Neural cell (in vitro differentiated cells): ENCODE measurements around the gene LRRC38. TPM values are rescaled to one million over a fixed set of nuclear protein-coding genes. Genes with fewer than 3 reads are reported as not detected.

ENCODE experiments used
- H2AFZ ChIP-seq: fragments of 200-600, 300-800 bp; sonication (generic), shearing (Covaris generic); 2 replicates; pipeline ENCODE4 v1.6.0; 2014; ENCODE audit warnings: low read depth, mild to moderate bottlenecking, antibody characterized with exemption, low read length, moderate library complexity
- H3F3A ChIP-seq: fragments of 200-600 bp; shearing (Covaris generic); 2 replicates; pipeline ENCODE4 v1.6.1; 2016; ENCODE audit warnings: mild to moderate bottlenecking, moderate library complexity, mixed read lengths, antibody characterized with exemption, low read length; ENCODE audit not compliant: insufficient read depth, poor library complexity, severe bottlenecking
- H3K27ac ChIP-seq: fragments of 200-600, 300-800 bp; sonication (generic), shearing (Covaris generic); 2 replicates; pipeline ENCODE4 v1.5.1; 2014; ENCODE audit warnings: mild to moderate bottlenecking, low read length, moderate library complexity
- H3K27me3 ChIP-seq: fragments of 300-800, 200-600 bp; sonication (generic), shearing (Covaris generic); 2 replicates; pipeline ENCODE4 v1.6.0; 2014; ENCODE audit warnings: mild to moderate bottlenecking, low read depth, low read length, moderate library complexity; ENCODE audit not compliant: insufficient read depth
- H3K36me3 ChIP-seq: fragments of 300-800, 200-600 bp; sonication (generic), shearing (Covaris generic); 2 replicates; pipeline ENCODE4 v1.5.1; 2014; ENCODE audit warnings: mild to moderate bottlenecking, antibody characterized with exemption, low read length, moderate library complexity; ENCODE audit not compliant: insufficient read depth
- H3K4me2 ChIP-seq: fragments of 300-800, 200-600 bp; sonication (generic), shearing (Covaris generic); 2 replicates; pipeline ENCODE4 v1.6.0; 2014; ENCODE audit warnings: mild to moderate bottlenecking, low read length
- H3K4me3 ChIP-seq: fragments of 300-800, 200-600 bp; sonication (generic), shearing (Covaris generic); 2 replicates; pipeline ENCODE4 v1.5.1; 2014; ENCODE audit warnings: mild to moderate bottlenecking, low read length, moderate library complexity
- H3K79me2 ChIP-seq: fragments of 200-600 bp; shearing (Covaris generic); replicated peaks from 2 replicates; pipeline ENCODE4 v1.6.0; 2014; ENCODE audit warnings: mild to moderate bottlenecking, low read length, moderate library complexity; ENCODE audit not compliant: insufficient read depth
- H3K9ac ChIP-seq: fragments of 300-800, 200-600 bp; sonication (generic), shearing (Covaris generic); 2 replicates; pipeline ENCODE4 v1.6.1; 2016; ENCODE audit warnings: mild to moderate bottlenecking, low read length, mixed read lengths
- H3K9me2 ChIP-seq: fragments of 200-600 bp; shearing (Covaris generic); 2 replicates; pipeline ENCODE4 v1.6.1; 2016; ENCODE audit warnings: mild to moderate bottlenecking, low read length, mixed read lengths; ENCODE audit not compliant: insufficient read depth
- H3K9me3 ChIP-seq: fragments of 200-600, 300-800 bp; sonication (generic), shearing (Covaris generic); 2 replicates; pipeline ENCODE4 v1.6.1; 2016; ENCODE audit warnings: mild to moderate bottlenecking, mixed run types, low read length, moderate library complexity, mixed read lengths
- H4K20me1 ChIP-seq: fragments of 200-600 bp; shearing (Covaris generic); 2 replicates; pipeline ENCODE4 v1.6.1; 2016; ENCODE audit warnings: mild to moderate bottlenecking, mixed run types; ENCODE audit not compliant: insufficient read depth
- CTCF ChIP-seq: fragments of 450-650 bp; IDR thresholded peaks from 2 replicates; pipeline ENCODE4 v1.5.1; 2014; ENCODE audit warnings: antibody characterized with exemption, mild to moderate bottlenecking, moderate library complexity; ENCODE audit not compliant: poor library complexity, severe bottlenecking
- EP300 ChIP-seq: fragments of 450-650 bp; conservative IDR thresholded peaks from 2 replicates; pipeline ENCODE4 v1.6.1; 2014; ENCODE audit warnings: antibody characterized with exemption, mild to moderate bottlenecking, moderate library complexity; ENCODE audit not compliant: poor library complexity, severe bottlenecking
- EZH2 ChIP-seq: fragments of 200-600, 300-800 bp; shearing (Covaris generic), sonication (generic); IDR thresholded peaks from 2 replicates; pipeline ENCODE4 v1.6.1; 2014; ENCODE audit warnings: antibody characterized with exemption, low read length, borderline replicate concordance, mild to moderate bottlenecking; ENCODE audit not compliant: insufficient read depth, poor library complexity, severe bottlenecking
- MXI1 ChIP-seq: fragments of 450-650 bp; conservative IDR thresholded peaks from 2 replicates; pipeline ENCODE4 v1.6.1; 2014; ENCODE audit warnings: antibody characterized with exemption, mild to moderate bottlenecking; ENCODE audit not compliant: poor library complexity, severe bottlenecking
- POLR2AphosphoS5 ChIP-seq: IDR thresholded peaks from 2 replicates; pipeline ENCODE4 v1.6.1; 2012
- RAD21 ChIP-seq: fragments of 450-650 bp; conservative IDR thresholded peaks from 2 replicates; pipeline ENCODE4 v1.6.1; 2014; ENCODE audit warnings: antibody characterized with exemption, mild to moderate bottlenecking, moderate library complexity
- REST ChIP-seq: IDR thresholded peaks from 2 replicates; pipeline ENCODE4 v1.6.1; 2012; ENCODE audit warnings: borderline replicate concordance
- SMC3 ChIP-seq: fragments of 450-650 bp; conservative IDR thresholded peaks from 2 replicates; pipeline ENCODE4 v1.6.1; 2014; ENCODE audit warnings: antibody characterized with exemption, mild to moderate bottlenecking, moderate library complexity; ENCODE audit not compliant: poor library complexity
- TAF1 ChIP-seq: IDR thresholded peaks from 2 replicates; pipeline ENCODE4 v1.6.1; 2012; ENCODE audit warnings: low read depth
- polyA plus RNA-seq: library from polyadenylated mRNA; depleted of rRNA; stranded (reverse); fragments of >200 nt; gene quantifications from 2 replicates; pipeline ENCODE4 v1.2.3, GENCODE V29; 2014

The LRRC38 gene
- polyA plus RNA-seq, 1 donor from 2014 or later: not detected

GRCh38 chr1:13548281-13548680 lies 34.5 kb upstream of the LRRC38 start:
- Histone ChIP-seq H3F3A (no peaks in the 10 kb centered on the region), H3K4me2 (no peak overlapping the region), H2AFZ (no peak overlapping the region), H4K20me1 (no peaks in the 10 kb centered on the region), H3K79me2 (no peaks in the 10 kb centered on the region), H3K4me3 (no peak overlapping the region), H3K9me2 (no peaks in the 10 kb centered on the region), H3K36me3 (no peaks in the 10 kb centered on the region), H3K27me3 (no peaks in the 10 kb centered on the region), H3K9me3 (no peaks in the 10 kb centered on the region), H3K9ac (no peak overlapping the region), H3K27ac (no peak overlapping the region)
- no peak for TF ChIP-seq POLR2AphosphoS5
- TF ChIP-seq MXI1: no peak
- no peak for TF ChIP-seq TAF1
- no peak for TF ChIP-seq CTCF
- no peak for TF ChIP-seq EP300
- no peak for TF ChIP-seq REST
- TF ChIP-seq RAD21: no peak
- TF ChIP-seq EZH2: no peak
- no peak for TF ChIP-seq SMC3

GRCh38 chr1:13546791-13547190 lies 33.0 kb upstream of the LRRC38 start:
- no peak overlapping the region for H3K4me2 ChIP-seq
- no peak overlapping the region for H3K9ac ChIP-seq
- H3K79me2 ChIP-seq: no peaks in the 10 kb centered on the region
- H2AFZ ChIP-seq: no peak overlapping the region
- no peaks in the 10 kb centered on the region for H3F3A ChIP-seq
- H3K9me3 ChIP-seq: no peaks in the 10 kb centered on the region
- no peaks in the 10 kb centered on the region for H3K27me3 ChIP-seq
- no peaks in the 10 kb centered on the region for H3K9me2 ChIP-seq
- no peak overlapping the region for H3K4me3 ChIP-seq
- H3K27ac ChIP-seq: no peak overlapping the region
- no peaks in the 10 kb centered on the region for H4K20me1 ChIP-seq
- TF ChIP-seq SMC3 (no peak), REST (no peak), TAF1 (no peak), CTCF (no peak), EP300 (no peak)
- H3K36me3 ChIP-seq: no peaks in the 10 kb centered on the region
